Tibial nerve (tissue), 4 donors: ENCODE data around the gene RNU2-63P.

Experiments
- CTCF ChIP-seq, 5 experiments: fragments of 200-600 bp in 3 of 5; fragments of 450-650 bp in 2 of 5; sonication (generic) in 3 of 5; IDR thresholded peaks; one replicate each; pipeline ENCODE4 v1.5.1; 2016 to 2019; ENCODE audit warnings: antibody characterized with exemption in 5 of 5, mild to moderate bottlenecking in 3 of 5, moderate library complexity in 2 of 5
- EP300 ChIP-seq, 2 donors: sonication (generic); formaldehyde crosslinking; IDR thresholded peaks; one replicate each; pipeline ENCODE4 v1.6.1; 2017; ENCODE audit warnings: antibody characterized with exemption in 2 of 2, mild to moderate bottlenecking in 1 of 2
- POLR2A ChIP-seq, 2 donors: fragments of 450-650 bp; IDR thresholded peaks; one replicate each; pipeline ENCODE4 v1.6.1; 2017; ENCODE audit warnings: antibody characterized with exemption in 2 of 2, mild to moderate bottlenecking in 2 of 2, moderate library complexity in 2 of 2

GRCh38 chr2:88058191-88058590 lies 41.8 kb upstream of the RNU2-63P start:
- TF ChIP-seq CTCF (IDR thresholded peaks at IDR 0.05) = no peak
- TF ChIP-seq POLR2A (IDR thresholded peaks at IDR 0.05) = no peak
- TF ChIP-seq EP300 (IDR thresholded peaks at IDR 0.05) = no peak
